Neural progenitor cell (in vitro differentiated cells): Measurements from ENCODE around the gene NEIL3.

Experiments used
- CTCF ChIP-seq: fragments of 200-600 bp; sonication (generic); IDR thresholded peaks from 2 replicates; pipeline ENCODE4 v1.5.1; 2017; ENCODE audit warnings: antibody characterized with exemption, mild to moderate bottlenecking
- EZH2 ChIP-seq: fragments of 200-600 bp; sonication (generic); IDR thresholded peaks from 2 replicates; pipeline ENCODE4 v1.6.1; 2017; ENCODE audit warnings: antibody characterized with exemption, mild to moderate bottlenecking, moderate library complexity

GRCh38 chr4:177281351-177281909 lies 28.2 kb upstream of the NEIL3 start:
- TF ChIP-seq CTCF (no peak), EZH2 (no peak)
